Spleen (tissue), 11 donors: ENCODE measurements around the gene HSPE1. TPM values are rescaled to one million over a fixed set of nuclear protein-coding genes. Genes with fewer than 3 reads are reported as not detected.

Experiments
- DNase-seq: peaks from one replicate; pipeline ENCODE4 v3.0.0-alpha.2; 2020
- H3K27ac ChIP-seq, 8 donors: fragments of 200-600 bp; sonication (generic) in 7 of 8; 1 replicate in 4 of 8; 2 replicates in 4 of 8; pipeline versions ENCODE4 v1.5.0 to v1.8.0; 2016 to 2021; ENCODE audit warnings: inconsistent platforms in 4 of 8, mild to moderate bottlenecking in 4 of 8, moderate library complexity in 1 of 8
- H3K27me3 ChIP-seq, 7 donors: fragments of 200-600 bp; sonication (generic) in 6 of 7; replicated peaks in 1 of 7; 1 replicate in 4 of 7; 2 replicates in 3 of 7; pipeline versions ENCODE4 v1.5.0 to v1.8.0; 2016 to 2021; ENCODE audit warnings: inconsistent platforms in 3 of 7, mild to moderate bottlenecking in 1 of 7
- H3K36me3 ChIP-seq, 6 donors: fragments of 200-600 bp; sonication (generic) in 5 of 6; 1 replicate in 4 of 6; 2 replicates in 2 of 6; pipeline versions ENCODE4 v1.5.0 to v1.8.0; 2016 to 2021; ENCODE audit warnings: inconsistent platforms in 2 of 6
- H3K4me1 ChIP-seq, 6 donors: fragments of 200-600 bp; sonication (generic) in 5 of 6; 1 replicate in 3 of 6; 2 replicates in 3 of 6; pipeline versions ENCODE4 v1.5.0 to v1.8.0; 2016 to 2021; ENCODE audit warnings: inconsistent platforms in 3 of 6
- H3K4me3 ChIP-seq, 8 donors: fragments of 200-600 bp; sonication (generic) in 7 of 8; 1 replicate in 4 of 8; 2 replicates in 4 of 8; pipeline versions ENCODE4 v1.5.0 to v1.8.0; 2016 to 2021; ENCODE audit warnings: inconsistent platforms in 4 of 8, mild to moderate bottlenecking in 4 of 8, moderate library complexity in 2 of 8
- H3K9me3 ChIP-seq, 8 donors: fragments of 200-600 bp; sonication (generic) in 7 of 8; 1 replicate in 4 of 8; 2 replicates in 4 of 8; pipeline versions ENCODE4 v1.5.0 to v1.8.0; 2016 to 2021; ENCODE audit warnings: inconsistent platforms in 4 of 8
- CTCF ChIP-seq, 11 experiments: fragments of 200-600 bp in 7 of 11; fragments of 450-650 bp in 4 of 11; sonication (generic) in 4 of 11; IDR thresholded peaks in 8 of 11; conservative IDR thresholded peaks in 3 of 11; 1 replicate in 7 of 11; 2 replicates in 4 of 11; pipeline versions ENCODE4 v1.4.0 to v1.8.0; 2016 to 2021; ENCODE audit warnings: antibody characterized with exemption in 11 of 11, inconsistent platforms in 4 of 11, mild to moderate bottlenecking in 1 of 11
- POLR2A ChIP-seq, 3 donors: fragments of 450-650 bp; IDR thresholded peaks; one replicate each; pipeline ENCODE4 v1.5.1; 2017; ENCODE audit warnings: antibody characterized with exemption in 3 of 3, mild to moderate bottlenecking in 1 of 3
- POLR2AphosphoS5 ChIP-seq, 3 donors: sonication (generic); formaldehyde crosslinking; IDR thresholded peaks; one replicate each; pipeline ENCODE4 v1.5.1; 2017; ENCODE audit warnings: antibody characterized with exemption in 3 of 3
- WGBS, 5 donors: extraction: QIAGEN DNeasy Blood & Tissue Kit in 3 of 5; methylation state at CpG; one replicate each; pipeline versions ENCODE4 v1.1.5 to v1.1.7; 2013 to 2018; 5-methylcytosine and 5-hydroxymethylcytosine counted together
- intact Hi-C: fragments of 100-400 bp; cut with DNase I; formaldehyde crosslinking; loops from one replicate; pipeline ENCODE4 v1.15.0; 2023; ENCODE audit warnings: low total_unique reads
- polyA plus RNA-seq, 3 donors: library from polyadenylated mRNA; stranded (reverse); fragments of 200-250 nt; gene quantifications; one replicate each; pipeline ENCODE4 v1.2.1, GENCODE V29; 2013
- total RNA-seq, 7 donors: library from RNA; depleted of rRNA in 3 of 7; stranded (reverse); fragments of >200 nt in 3 of 7; fragmentation: NEBNext Ultra II Directional in 4 of 7; extraction: Animal tissue kit (Norgen Biotek cat#: 25700) in 4 of 7; gene quantifications; one replicate each; pipeline versions ENCODE4 v1.1.0 to v1.2.1, GENCODE V29; 2016 to 2021
- donor health status: healthy with polysubstance abuse.
- donor health status: DM: no; HTN: no; CAD: no; lungs with moderate emphysema.
- donor health status: DM: no; HTN: no; CAD: no.
- donor health status: Bipolar disorder and iron deficiency.
- donor health status: healthy.
- donor health status: DM: no; HTN: no; CAD: no.
- donor health status: DM: yes; HTN: yes; CAD: no.

HSPE1 gene
- total and polyA plus RNA-seq, 10 donors, result 38.1 to 138 (median 66.2) TPM

DNA sequence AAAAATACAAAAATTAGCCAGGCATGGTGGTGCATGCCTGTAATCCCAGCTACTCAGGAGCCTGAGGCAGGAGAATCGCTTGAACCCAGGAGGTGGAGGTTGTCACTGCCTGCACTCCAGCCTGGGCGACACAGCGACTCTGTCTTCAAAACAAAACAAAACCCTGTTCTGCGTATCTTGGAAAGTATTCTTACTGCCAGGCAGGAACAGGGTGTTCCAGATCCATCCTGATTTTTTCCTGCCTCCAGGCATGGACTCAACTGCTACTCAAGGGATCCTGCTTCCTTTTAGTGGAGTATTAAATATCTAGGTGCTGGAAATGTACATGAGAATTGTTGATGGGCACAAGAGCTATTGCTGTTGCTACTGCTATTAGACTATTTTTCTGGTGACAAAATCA is 12.8 kb upstream of the HSPE1 start:
- Histone ChIP-seq H3K36me3 (peaks cover 7 to 100% (median 74%) of the 10 kb centered on the region in 6 donors), H3K4me3 (no peak overlapping the region), H3K27ac (no peak overlapping the region), H3K4me1 (no peaks in the 10 kb centered on the region), H3K27me3 (no peaks in the 10 kb centered on the region), H3K9me3 (peaks cover 0 to 25% (median 21%) of the 10 kb centered on the region in 8 donors)
- intact Hi-C loops, result no loop called here
- WGBS, 5 donors, result 92 to 97% (median 95%) methylated on average over 4 of the region's 4 CpGs
- DNase-seq, result no peak
- TF ChIP-seq CTCF (IDR thresholded peaks at IDR 0.05 in 8 of 11, conservative IDR thresholded peaks at IDR 0.05 in 3 of 11), result no peak
- peak in 1 of 3 donors; percentile 12 for TF ChIP-seq POLR2AphosphoS5 (IDR thresholded peaks at IDR 0.05)
- TF ChIP-seq POLR2A (IDR thresholded peaks at IDR 0.05), result no peak

DNA sequence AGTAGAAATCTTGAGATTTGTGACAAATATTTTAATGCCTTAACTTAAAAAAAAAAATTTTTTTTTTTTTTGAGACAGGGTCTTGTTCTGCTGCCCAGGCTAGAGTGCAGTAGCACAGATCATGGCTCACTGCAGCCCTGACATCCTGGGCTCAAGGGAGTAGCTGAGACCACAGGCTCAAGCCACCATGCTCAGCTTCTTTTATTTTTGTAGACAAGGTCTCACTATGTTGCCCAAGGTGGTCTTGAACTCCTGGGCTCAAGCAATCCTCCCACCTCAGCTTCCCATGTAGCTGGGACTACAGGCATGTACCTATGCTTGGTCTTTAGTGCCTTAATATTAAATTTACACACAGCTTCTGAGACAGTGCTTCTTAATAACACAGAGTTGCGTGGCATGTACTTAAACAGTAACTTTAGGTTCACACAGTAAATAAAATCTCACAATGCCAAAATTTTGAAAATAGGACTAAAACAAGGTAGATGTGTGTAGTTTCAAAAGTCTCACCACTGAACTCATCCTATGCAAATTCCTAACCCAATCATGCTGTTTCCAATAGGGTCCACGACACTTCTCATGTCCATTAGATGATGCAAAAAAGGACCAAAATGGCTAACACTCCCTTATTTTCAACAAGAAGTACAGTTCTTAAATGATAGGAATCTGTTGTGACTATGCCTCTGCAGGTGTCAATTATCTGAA is 4.6 kb upstream of the HSPE1 start:
- Histone ChIP-seq H3K4me1 (peaks cover 26 to 45% (median 32%) of the 10 kb centered on the region in 6 donors), H3K27me3 (no peaks in the 10 kb centered on the region), H3K4me3 (no peak overlapping the region), H3K9me3 (no peaks in the 10 kb centered on the region), H3K36me3 (peaks cover 7 to 74% (median 53%) of the 10 kb centered on the region in 6 donors), H3K27ac (no peak overlapping the region)
- intact Hi-C loops, result no loop called here
- 84 to 93% (median 89%) methylated on average over 2 of the region's 2 CpGs for whole genome bisulfite sequencing, 5 donors
- no peak for DNase-seq
- TF ChIP-seq CTCF (IDR thresholded peaks at IDR 0.05 in 8 of 11, conservative IDR thresholded peaks at IDR 0.05 in 3 of 11), result no peak
- no peak for TF ChIP-seq POLR2A (IDR thresholded peaks at IDR 0.05)
- no peak for TF ChIP-seq POLR2AphosphoS5 (IDR thresholded peaks at IDR 0.05)

- H3K9me3 ChIP-seq, result no peaks in the 10 kb centered on the region
- no peak for DNase-seq
- H3K36me3 ChIP-seq, result peaks cover 4 to 62% (median 42%) of the 10 kb centered on the region in 6 donors
- peaks cover 33 to 57% (median 40%) of the 10 kb centered on the region in 6 donors for H3K4me1 ChIP-seq
- H3K27ac ChIP-seq, result no peak overlapping the region
- H3K27me3 ChIP-seq, result no peaks in the 10 kb centered on the region
- H3K4me3 ChIP-seq, result no peak overlapping the region
- no peak for TF ChIP-seq POLR2A (IDR thresholded peaks at IDR 0.05)
- no peak for TF ChIP-seq POLR2AphosphoS5 (IDR thresholded peaks at IDR 0.05)
- no peak for TF ChIP-seq CTCF (IDR thresholded peaks at IDR 0.05 in 8 of 11, conservative IDR thresholded peaks at IDR 0.05 in 3 of 11)
- intact Hi-C loops, result no loop called here
Measured at GRCh38 chr2:197496695-197497094, 3.5 kb upstream of the HSPE1 start.

- no peaks in the 10 kb centered on the region for H3K27me3 ChIP-seq
- peaks cover 0 to 61% (median 37%) of the 10 kb centered on the region in 6 donors for H3K36me3 ChIP-seq
- intact Hi-C loops, result no loop called here
- H3K4me3 ChIP-seq, result peak overlapping the region in 2 of 8 donors; percentile 77 to 98
- no peak for TF ChIP-seq POLR2AphosphoS5 (IDR thresholded peaks at IDR 0.05)
- TF ChIP-seq POLR2A (IDR thresholded peaks at IDR 0.05), result no peak
- no peak for TF ChIP-seq CTCF (IDR thresholded peaks at IDR 0.05 in 8 of 11, conservative IDR thresholded peaks at IDR 0.05 in 3 of 11)
- WGBS, 5 donors, result 36 to 50% (median 44%) methylated on average over 2 of the region's 2 CpGs
- H3K4me1 ChIP-seq, result peaks cover 39 to 63% (median 47%) of the 10 kb centered on the region in 6 donors
- no peak for DNase-seq
- peak overlapping the region in 2 of 8 donors; percentile 97 to 98 for H3K27ac ChIP-seq
- no peaks in the 10 kb centered on the region for H3K9me3 ChIP-seq
Measured at GRCh38 chr2:197497326-197497725, 2.9 kb upstream of the HSPE1 start.
